HepG2 (cell line): Measurements from ENCODE around the gene RABGEF1.

Source experiments
- EP300 ChIP-seq, 3 experiments: sonication (generic) in 1 of 3; formaldehyde crosslinking in 1 of 3; IDR thresholded peaks; 2 replicates each; pipeline versions ENCODE4 v1.5.1 to v1.6.1; 2011 to 2020; ENCODE audit warnings: low read depth in 2 of 3, low read length in 2 of 3, borderline replicate concordance in 1 of 3, improper control_type of control experiment in 1 of 3, mild to moderate bottlenecking in 1 of 3, missing genetic modification reagents in 1 of 3, moderate library complexity in 1 of 3
- PCBP1 ChIP-seq: fragments of 200-400 bp; formaldehyde crosslinking; IDR thresholded peaks from 2 replicates; pipeline ENCODE4 v1.6.1; 2017; ENCODE audit warnings: mild to moderate bottlenecking, low read depth, low read length, borderline replicate concordance
- RAD21 ChIP-seq: fragments of 450-650 bp; formaldehyde crosslinking; IDR thresholded peaks from 2 replicates; pipeline ENCODE4 v1.5.0; 2020; ENCODE audit warnings: mild to moderate bottlenecking
- RXRB ChIP-seq: IDR thresholded peaks from 2 replicates; pipeline ENCODE4 v1.6.1; 2016; ENCODE audit warnings: borderline replicate concordance, missing genetic modification reagents, missing compliant biosample characterization
- TF ChIP-seq, protein P1 (sequence below): sonication (generic); formaldehyde crosslinking; IDR thresholded peaks from 2 replicates; pipeline ENCODE4 v1.5.0; 2020; ENCODE audit warnings: mild to moderate bottlenecking, missing genetic modification reagents, moderate library complexity
- TF ChIP-seq, protein P2 (sequence below): sonication (generic); formaldehyde crosslinking; IDR thresholded peaks from 2 replicates; pipeline ENCODE4 v1.8.1; 2023; ENCODE audit warnings: mild to moderate bottlenecking, missing genetic modification reagents

DNA sequence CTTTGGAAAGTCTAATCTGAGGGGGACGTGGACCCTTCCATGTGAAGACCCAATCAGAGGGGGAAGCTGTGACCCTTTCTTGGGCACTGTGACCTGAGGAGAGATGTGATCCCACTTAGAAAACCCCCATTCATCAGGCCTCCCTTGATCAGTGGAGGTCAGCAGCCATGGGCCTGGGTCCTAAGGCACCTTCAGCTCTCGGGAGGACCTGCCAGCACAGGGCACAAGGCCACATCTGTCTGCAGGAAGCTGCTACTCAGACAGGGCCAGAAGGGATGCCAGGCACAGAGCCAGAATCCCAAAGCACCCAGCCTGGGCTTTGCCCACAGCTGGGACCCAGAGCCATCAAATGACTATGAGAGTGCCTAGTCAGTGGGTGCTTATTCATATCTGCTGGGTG is 14.7 kb upstream of the RABGEF1 start:
- TF ChIP-seq PCBP1 (no peak), RXRB (CRISPR knock-in tag) (no peak), RAD21 (CRISPR knock-in tag) (no peak), EP300 (IDR thresholded peaks at IDR 0.05; ENCODE audit: low read depth in 2 of 2, low read length in 2 of 2) (no peak), EP300 (CRISPR knock-in tag; IDR thresholded peaks at IDR 0.05; ENCODE audit: borderline replicate concordance) (no peak)
- TF ChIP-seq, protein P1, sequence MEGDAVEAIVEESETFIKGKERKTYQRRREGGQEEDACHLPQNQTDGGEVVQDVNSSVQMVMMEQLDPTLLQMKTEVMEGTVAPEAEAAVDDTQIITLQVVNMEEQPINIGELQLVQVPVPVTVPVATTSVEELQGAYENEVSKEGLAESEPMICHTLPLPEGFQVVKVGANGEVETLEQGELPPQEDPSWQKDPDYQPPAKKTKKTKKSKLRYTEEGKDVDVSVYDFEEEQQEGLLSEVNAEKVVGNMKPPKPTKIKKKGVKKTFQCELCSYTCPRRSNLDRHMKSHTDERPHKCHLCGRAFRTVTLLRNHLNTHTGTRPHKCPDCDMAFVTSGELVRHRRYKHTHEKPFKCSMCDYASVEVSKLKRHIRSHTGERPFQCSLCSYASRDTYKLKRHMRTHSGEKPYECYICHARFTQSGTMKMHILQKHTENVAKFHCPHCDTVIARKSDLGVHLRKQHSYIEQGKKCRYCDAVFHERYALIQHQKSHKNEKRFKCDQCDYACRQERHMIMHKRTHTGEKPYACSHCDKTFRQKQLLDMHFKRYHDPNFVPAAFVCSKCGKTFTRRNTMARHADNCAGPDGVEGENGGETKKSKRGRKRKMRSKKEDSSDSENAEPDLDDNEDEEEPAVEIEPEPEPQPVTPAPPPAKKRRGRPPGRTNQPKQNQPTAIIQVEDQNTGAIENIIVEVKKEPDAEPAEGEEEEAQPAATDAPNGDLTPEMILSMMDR (CRISPR knock-in tag), result no peak
- TF ChIP-seq, protein P2, sequence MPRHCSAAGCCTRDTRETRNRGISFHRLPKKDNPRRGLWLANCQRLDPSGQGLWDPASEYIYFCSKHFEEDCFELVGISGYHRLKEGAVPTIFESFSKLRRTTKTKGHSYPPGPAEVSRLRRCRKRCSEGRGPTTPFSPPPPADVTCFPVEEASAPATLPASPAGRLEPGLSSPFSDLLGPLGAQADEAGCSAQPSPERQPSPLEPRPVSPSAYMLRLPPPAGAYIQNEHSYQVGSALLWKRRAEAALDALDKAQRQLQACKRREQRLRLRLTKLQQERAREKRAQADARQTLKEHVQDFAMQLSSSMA (CRISPR knock-in tag), result no peak
